NCI-H1105 treated with DMSO at 0.1 percent for 48 hours (cell line): ENCODE results near the gene KIF21A.
A peak's percentile ranks its signal among the peaks of the same experiment; 100 is the strongest.

Experiments used
- DNase-seq: peaks from one replicate; lab custom pipeline; 2025; lab: John Stamatoyannopoulos, UW

Gene KIF21A

DNA sequence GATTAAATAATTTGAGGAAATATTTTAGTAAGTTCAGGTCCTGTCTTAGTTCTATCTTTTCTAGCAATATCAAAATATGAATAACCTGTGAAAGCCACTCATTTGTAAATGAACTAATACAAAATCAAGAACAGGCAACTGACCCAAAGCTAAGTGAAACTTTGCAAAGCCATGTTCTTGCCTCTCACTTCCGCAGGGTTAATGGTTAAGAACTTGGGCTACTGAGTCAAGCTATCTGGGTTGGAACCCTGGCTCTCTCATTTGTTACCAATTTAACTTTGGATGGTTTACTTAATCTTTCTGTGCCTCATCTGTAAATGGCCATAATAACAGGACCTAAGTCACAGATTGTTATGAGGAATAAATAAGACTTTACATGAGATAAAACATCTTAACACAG lies 2.8 kb downstream of the KIF21A start:
- no peak for DNase-seq

DNA sequence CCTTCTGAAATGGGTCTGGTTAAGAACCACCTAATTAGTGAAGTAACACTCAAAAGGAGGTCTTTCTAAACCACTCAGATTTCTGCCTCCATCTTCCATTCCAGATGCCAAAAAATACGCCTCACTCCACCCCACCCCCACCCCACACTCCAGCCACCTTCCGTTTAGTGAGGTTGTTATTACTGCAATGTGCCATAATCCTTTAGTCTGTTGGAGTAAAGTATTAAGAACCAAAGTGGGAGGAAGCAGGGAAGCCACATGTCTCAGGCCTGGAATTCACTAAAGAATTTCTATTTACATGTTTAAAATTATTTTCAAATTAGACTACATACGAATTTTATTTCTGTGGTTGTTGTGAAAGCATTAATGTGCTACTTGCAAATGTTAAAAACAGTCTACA lies 7.4 kb downstream of the KIF21A start:
- DNase-seq: no peak

GRCh38 chr12:39431797-39432196 lies 11.1 kb downstream of the KIF21A start:
- peak; percentile 52 for DNase-seq

GRCh38 chr12:39431002-39431796 lies 11.7 kb downstream of the KIF21A start:
- DNase-seq: no peak

- no peak for DNase-seq
Measured at GRCh38 chr12:39429809-39430208, 13.1 kb downstream of the KIF21A start.

GRCh38 chr12:39427360-39427808 lies 15.5 kb downstream of the KIF21A start:
- DNase-seq: no peak

DNA sequence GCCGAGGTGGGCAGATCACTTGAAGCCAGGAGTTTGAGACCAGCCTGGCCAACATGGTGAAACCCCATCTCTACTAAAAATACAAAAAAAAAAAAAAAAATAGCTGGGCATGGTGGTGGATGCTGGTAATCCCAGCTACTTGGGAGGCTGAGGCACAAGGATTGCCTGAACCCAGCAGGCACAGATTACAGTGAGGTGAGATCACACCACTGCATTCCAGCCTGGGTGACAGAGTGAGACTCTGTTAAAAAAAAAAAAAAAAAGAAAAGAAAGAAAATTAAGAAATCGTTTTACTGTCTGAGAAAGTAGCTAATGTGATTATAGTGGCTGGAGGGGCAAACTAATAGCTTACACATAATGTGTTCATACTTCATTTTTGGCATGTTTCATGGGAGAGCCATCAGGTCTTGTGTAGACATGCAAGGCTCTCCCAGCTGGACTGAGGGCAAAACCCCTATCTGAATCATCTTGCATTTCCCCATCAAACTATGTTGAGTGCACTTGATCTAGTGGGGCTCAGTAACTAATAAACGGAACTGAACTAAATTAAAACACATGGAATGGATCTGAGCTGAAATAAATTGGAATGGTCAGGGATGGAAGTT lies 16.2 kb downstream of the KIF21A start:
- no peak for DNase-seq

DNA sequence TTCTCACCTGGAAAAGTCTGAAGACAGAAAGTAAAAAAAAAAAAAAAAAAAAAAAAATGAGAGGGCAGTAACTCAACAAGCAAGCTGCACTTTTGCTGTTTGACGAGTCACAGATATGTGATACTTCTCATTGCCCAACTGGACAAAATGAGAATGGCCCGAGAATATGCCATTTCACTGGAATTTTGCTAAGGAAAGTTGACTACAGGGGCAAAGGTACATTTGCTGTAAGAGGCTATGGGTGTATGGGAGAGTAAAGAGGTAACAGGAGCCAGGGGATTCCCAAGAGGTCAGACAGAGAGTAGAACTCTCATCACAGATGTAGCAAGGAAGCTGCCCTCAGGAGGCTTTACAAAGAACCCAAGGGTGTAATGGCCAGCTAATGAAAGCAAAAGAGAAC lies 22.9 kb downstream of the KIF21A start:
- no peak for DNase-seq

GRCh38 chr12:39419471-39419870 lies 23.4 kb downstream of the KIF21A start:
- DNase-seq: no peak

- DNase-seq: no peak
Measured at GRCh38 chr12:39417916-39418315, 25.0 kb downstream of the KIF21A start.

GRCh38 chr12:39413836-39414771 lies 28.8 kb downstream of the KIF21A start:
- no peak for DNase-seq

GRCh38 chr12:39412210-39412609 lies 30.7 kb downstream of the KIF21A start:
- DNase-seq: no peak

GRCh38 chr12:39406262-39406661 lies 36.7 kb downstream of the KIF21A start:
- no peak for DNase-seq

GRCh38 chr12:39405580-39405979 lies 37.3 kb downstream of the KIF21A start:
- no peak for DNase-seq

DNA sequence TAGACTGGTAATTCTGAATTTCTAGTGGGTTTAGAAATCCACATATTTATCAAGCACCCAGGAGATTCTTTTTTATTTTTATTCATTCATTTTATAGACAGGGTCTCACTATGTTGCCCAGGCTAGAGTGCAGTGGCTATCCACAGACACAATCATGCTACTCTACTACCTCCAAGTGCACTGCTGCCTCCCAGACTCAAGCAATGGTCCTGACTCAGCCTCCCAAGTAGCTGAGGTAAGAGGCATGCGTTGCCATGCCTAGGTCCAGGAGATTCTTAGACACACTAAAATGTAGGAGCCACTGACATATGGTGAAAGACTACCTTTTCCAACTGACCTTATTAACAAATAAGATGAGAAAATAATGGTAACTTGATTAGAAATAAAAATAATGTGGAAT lies 38.9 kb downstream of the KIF21A start:
- no peak for DNase-seq

DNA sequence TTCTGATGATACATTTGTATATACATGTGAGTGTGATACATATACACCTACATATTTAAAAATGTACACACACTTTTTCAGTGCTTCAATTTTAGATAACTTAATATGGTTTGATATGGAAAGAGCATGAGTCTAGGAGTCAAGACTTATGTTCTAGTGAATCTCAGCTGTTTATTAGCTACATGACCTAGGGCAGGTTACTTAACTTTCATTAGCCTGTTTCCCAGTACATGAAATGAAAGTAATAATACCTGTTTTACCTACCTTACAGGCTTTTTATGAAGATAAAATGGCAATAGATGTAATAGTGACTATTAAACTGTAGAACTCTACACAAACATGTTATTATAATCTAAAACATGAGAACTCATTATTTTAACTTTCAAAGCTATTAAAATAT lies 39.5 kb downstream of the KIF21A start:
- no peak for DNase-seq

DNA sequence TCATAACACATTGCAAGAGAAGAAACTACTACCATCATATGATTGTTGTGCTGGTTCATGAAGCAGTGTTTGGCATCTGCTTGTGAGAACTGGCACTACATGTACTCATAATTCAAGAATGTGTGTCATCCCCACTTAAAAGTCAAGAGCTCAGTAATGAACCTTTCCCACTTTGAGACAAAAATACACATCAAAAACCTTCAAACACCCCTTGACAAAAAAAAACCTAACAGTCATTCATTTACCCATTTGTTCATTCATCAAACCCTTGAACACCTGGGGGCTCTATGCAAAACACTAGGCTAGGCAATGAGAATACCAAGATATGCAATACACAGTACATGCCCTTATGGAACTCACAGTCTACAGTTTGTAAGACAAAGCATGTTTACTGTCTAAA lies 40.0 kb downstream of the KIF21A start:
- no peak for DNase-seq

DNA sequence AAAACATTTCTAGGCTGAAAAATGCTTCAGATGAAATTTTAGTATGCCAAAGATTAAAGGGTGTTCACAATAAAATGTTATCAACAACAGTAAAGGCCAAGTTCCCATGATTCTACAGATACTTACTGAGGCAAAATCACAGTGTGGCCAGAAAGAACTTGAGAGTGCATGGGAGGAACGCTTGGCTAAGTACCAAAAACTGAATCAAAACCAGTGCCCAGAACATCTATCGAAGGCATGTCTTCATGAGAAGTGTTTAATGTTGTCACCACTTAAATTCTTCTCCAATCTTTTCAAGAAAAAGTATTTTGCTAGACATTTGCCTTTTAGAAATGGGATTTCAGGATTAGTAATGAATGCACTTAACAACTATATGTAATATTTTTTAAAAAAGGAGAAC lies 41.5 kb downstream of the KIF21A start:
- DNase-seq: no peak

DNA sequence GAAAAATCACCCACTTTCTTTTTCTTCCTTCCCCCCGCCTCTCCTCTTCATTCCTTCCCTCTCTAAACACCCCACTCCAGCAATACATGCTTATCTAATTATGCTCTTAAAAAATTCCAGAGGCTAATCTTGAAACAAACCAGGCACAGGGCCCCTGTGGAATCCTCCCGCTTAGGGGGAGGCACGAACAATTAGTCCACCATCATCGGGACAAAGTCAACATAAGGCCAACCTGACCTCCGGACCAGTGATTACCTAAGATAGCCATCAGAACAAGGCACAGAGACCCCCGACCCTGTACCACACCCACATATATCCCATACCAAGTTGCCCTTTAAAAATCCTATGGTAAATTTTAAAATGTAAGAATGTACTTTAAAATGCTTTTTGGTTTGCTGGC lies 47.1 kb downstream of the KIF21A start:
- no peak for DNase-seq

GRCh38 chr12:39393890-39394289 lies 49.0 kb downstream of the KIF21A start:
- DNase-seq: no peak

- no peak for DNase-seq
Measured at GRCh38 chr12:39393179-39393578, 49.7 kb downstream of the KIF21A start.

GRCh38 chr12:39392154-39392925 lies 50.6 kb downstream of the KIF21A start:
- DNase-seq: no peak
